ENCODE measurements around the gene DGKB. TPM values are rescaled to one million over a fixed set of nuclear protein-coding genes. Genes with fewer than 3 reads are reported as not detected.

The DGKB gene
- total RNA-seq, 4 donors from 2014 or later = 0.27 to 0.88 (median 0.76) TPM; not detected in 1

- H3K4me3 ChIP-seq = no peak overlapping the region
- H3K27ac ChIP-seq = no peak overlapping the region
- no peak for DNase-seq
- H3K9me3 ChIP-seq = no peaks in the 10 kb centered on the region
- no peaks in the 10 kb centered on the region for H3K4me1 ChIP-seq
- no peaks in the 10 kb centered on the region for H3K36me3 ChIP-seq
- TF ChIP-seq, protein P1, sequence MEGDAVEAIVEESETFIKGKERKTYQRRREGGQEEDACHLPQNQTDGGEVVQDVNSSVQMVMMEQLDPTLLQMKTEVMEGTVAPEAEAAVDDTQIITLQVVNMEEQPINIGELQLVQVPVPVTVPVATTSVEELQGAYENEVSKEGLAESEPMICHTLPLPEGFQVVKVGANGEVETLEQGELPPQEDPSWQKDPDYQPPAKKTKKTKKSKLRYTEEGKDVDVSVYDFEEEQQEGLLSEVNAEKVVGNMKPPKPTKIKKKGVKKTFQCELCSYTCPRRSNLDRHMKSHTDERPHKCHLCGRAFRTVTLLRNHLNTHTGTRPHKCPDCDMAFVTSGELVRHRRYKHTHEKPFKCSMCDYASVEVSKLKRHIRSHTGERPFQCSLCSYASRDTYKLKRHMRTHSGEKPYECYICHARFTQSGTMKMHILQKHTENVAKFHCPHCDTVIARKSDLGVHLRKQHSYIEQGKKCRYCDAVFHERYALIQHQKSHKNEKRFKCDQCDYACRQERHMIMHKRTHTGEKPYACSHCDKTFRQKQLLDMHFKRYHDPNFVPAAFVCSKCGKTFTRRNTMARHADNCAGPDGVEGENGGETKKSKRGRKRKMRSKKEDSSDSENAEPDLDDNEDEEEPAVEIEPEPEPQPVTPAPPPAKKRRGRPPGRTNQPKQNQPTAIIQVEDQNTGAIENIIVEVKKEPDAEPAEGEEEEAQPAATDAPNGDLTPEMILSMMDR (IDR thresholded peaks at IDR 0.05) = no peak
- TF ChIP-seq POLR2A (IDR thresholded peaks at IDR 0.05) = no peak
- H3K27me3 ChIP-seq = no peaks in the 10 kb centered on the region
Measured at GRCh38 chr7:14340393-14341074, 562.0 kb downstream of the DGKB start.

DNA sequence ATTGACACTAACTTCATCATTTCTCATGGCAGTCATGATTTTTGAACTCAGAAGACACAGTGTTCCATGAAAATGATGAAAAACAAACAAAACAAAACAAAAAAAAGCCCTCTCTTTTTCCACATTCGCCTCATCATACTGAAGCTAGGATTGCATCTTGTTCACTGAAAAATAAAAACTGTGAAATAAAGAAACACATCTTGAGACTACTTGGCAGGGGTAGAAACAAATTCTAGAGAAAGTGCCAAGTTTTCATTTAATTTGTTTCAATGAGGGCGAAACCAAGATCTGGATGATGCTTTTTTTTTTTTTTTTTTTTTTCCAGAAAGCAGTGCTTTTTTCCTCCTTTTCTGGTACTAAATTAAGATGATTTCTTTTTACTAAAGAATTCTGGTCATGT, 562.7 kb downstream of the DGKB start:
- Histone ChIP-seq H3K27me3 (no peaks in the 10 kb centered on the region), H3K27ac (no peak overlapping the region), H3K9me3 (no peaks in the 10 kb centered on the region), H3K4me1 (no peaks in the 10 kb centered on the region), H3K36me3 (no peaks in the 10 kb centered on the region), H3K4me3 (no peak overlapping the region)
- no peak for DNase-seq
- no peak for TF ChIP-seq POLR2A (IDR thresholded peaks at IDR 0.05)
- TF ChIP-seq, protein P1 (IDR thresholded peaks at IDR 0.05) = no peak

- no peaks in the 10 kb centered on the region for H3K27me3 ChIP-seq
- no peaks in the 10 kb centered on the region for H3K4me1 ChIP-seq
- no peak overlapping the region for H3K27ac ChIP-seq
- H3K36me3 ChIP-seq = no peaks in the 10 kb centered on the region
- no peak overlapping the region for H3K4me3 ChIP-seq
- no peaks in the 10 kb centered on the region for H3K9me3 ChIP-seq
- no peak for DNase-seq
- TF ChIP-seq, protein P1 (IDR thresholded peaks at IDR 0.05) = no peak
- no peak for TF ChIP-seq POLR2A (IDR thresholded peaks at IDR 0.05)
Measured at GRCh38 chr7:14336256-14336655, 566.3 kb downstream of the DGKB start.

GRCh38 chr7:14332155-14332554, 570.4 kb downstream of the DGKB start:
- Histone ChIP-seq H3K27ac (no peak overlapping the region), H3K36me3 (no peaks in the 10 kb centered on the region), H3K4me3 (no peak overlapping the region), H3K27me3 (no peaks in the 10 kb centered on the region), H3K9me3 (no peaks in the 10 kb centered on the region), H3K4me1 (no peaks in the 10 kb centered on the region)
- DNase-seq = no peak
- TF ChIP-seq POLR2A (IDR thresholded peaks at IDR 0.05) = no peak
- TF ChIP-seq, protein P1 (IDR thresholded peaks at IDR 0.05) = no peak

DNA sequence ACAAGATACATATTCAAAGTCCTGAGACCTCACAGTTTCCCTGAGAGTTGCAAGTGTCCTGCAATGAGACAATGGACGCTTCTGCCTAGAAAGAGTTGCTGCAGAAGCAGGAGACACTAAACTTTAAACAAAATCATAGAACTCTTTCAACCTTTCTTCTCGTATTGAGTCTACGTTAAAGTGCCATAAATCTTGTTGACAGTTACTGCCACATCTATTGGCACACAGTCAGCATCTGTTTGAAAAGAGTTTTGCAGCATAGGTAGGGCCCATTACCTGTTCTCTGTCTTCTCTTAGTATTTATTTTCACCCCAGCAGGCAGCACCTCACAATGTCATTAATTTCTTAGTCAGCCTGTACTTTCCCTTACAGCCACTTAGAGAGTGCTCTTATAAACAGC, 577.8 kb downstream of the DGKB start:
- TF ChIP-seq POLR2A (IDR thresholded peaks at IDR 0.05) = no peak
- TF ChIP-seq, protein P1 (IDR thresholded peaks at IDR 0.05) = no peak
- H3K4me3 ChIP-seq = no peak overlapping the region
- no peak for DNase-seq
- H3K36me3 ChIP-seq = no peaks in the 10 kb centered on the region
- no peaks in the 10 kb centered on the region for H3K9me3 ChIP-seq
- H3K27me3 ChIP-seq = no peaks in the 10 kb centered on the region
- H3K4me1 ChIP-seq = no peaks in the 10 kb centered on the region
- H3K27ac ChIP-seq = no peak overlapping the region
